ENCODE data around the gene SYNM.

Gene SYNM

DNA sequence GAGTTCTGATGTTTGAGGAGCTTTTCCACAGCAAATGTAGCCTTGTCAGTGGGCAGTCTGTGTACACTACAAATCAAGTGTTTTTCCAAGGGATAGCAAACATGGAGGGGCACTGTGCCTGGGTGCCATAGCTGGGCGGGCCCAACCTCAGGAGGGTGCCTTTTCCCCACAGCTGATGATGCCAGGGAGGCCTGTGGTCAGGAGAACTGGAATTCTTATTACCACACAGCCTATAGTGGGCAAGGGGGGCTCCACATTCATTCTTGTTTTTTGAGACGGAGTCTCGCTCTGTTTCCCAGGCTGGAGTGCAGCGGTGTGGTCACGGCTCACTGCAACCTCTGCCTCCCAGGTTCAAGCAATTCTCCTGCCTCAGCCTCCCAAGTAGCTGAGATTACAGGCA is 41.8 kb downstream of the SYNM start:
- TF ChIP-seq, protein P1, sequence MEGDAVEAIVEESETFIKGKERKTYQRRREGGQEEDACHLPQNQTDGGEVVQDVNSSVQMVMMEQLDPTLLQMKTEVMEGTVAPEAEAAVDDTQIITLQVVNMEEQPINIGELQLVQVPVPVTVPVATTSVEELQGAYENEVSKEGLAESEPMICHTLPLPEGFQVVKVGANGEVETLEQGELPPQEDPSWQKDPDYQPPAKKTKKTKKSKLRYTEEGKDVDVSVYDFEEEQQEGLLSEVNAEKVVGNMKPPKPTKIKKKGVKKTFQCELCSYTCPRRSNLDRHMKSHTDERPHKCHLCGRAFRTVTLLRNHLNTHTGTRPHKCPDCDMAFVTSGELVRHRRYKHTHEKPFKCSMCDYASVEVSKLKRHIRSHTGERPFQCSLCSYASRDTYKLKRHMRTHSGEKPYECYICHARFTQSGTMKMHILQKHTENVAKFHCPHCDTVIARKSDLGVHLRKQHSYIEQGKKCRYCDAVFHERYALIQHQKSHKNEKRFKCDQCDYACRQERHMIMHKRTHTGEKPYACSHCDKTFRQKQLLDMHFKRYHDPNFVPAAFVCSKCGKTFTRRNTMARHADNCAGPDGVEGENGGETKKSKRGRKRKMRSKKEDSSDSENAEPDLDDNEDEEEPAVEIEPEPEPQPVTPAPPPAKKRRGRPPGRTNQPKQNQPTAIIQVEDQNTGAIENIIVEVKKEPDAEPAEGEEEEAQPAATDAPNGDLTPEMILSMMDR (IDR thresholded peaks at IDR 0.05): no peak
- H3K9me3 ChIP-seq: no peaks in the 10 kb centered on the region
- no peak overlapping the region for H3K4me3 ChIP-seq (ENCODE audit: low read depth in 1 of 2, low read length in 1 of 2)
- H3K27ac ChIP-seq: no peak overlapping the region
- no peaks in the 10 kb centered on the region for H3K4me1 ChIP-seq (ENCODE audit: control insufficient read depth in 1 of 2, insufficient read depth in 1 of 2, low read depth in 1 of 2, low read length in 1 of 2)
- no peaks in the 10 kb centered on the region for H3K27me3 ChIP-seq
- H3K36me3 ChIP-seq: no peaks in the 10 kb centered on the region

DNA sequence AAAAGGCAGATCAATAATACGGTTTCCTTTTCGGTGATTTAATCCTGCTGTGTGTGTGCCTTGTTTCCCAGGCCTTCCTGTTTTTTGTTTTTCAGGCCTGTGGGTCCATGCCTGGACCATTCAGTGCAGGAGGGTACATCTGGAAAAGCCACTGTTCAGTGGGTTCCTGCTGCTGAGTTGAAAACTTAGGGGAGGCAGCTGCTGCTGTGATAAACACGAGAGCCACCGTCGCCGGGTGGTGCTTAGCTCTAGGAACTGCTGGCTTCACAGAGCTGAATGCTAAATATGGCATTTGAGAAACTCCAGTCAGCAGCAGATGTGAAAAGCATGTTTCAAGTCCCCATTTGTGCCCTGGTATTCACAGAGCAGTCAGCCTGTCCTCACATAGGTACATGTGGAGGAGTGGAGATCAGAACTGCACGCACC is 44.0 kb downstream of the SYNM start:
- Histone ChIP-seq H3K27ac (no peak overlapping the region), H3K9me3 (no peaks in the 10 kb centered on the region), H3K27me3 (no peaks in the 10 kb centered on the region), H3K36me3 (no peaks in the 10 kb centered on the region), H3K4me1 (ENCODE audit: control insufficient read depth in 1 of 2, insufficient read depth in 1 of 2, low read depth in 1 of 2, low read length in 1 of 2) (no peaks in the 10 kb centered on the region), H3K4me3 (ENCODE audit: low read depth in 1 of 2, low read length in 1 of 2) (no peak overlapping the region)
- TF ChIP-seq, protein P1 (IDR thresholded peaks at IDR 0.05): no peak

DNA sequence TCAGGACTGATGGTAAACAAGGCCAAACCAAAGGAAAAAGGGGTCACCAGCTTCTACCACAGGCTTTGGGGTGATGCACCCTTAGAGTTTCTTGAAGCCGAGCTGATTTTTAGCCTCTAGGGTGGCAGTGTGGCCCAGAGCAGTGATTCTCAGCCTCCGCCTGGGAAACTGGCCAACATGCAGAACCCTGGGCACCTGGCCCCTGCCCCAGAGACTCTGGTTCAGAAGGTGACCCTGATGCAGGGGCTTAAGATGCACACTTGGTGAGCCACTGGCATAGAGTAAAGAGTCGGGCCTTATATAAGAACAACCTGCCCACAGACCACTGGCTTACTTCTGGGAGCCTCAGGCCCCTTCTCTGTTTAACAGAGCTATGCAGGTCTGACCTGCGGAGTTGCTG is 44.5 kb downstream of the SYNM start:
- H3K4me1 ChIP-seq (ENCODE audit: control insufficient read depth in 1 of 2, insufficient read depth in 1 of 2, low read depth in 1 of 2, low read length in 1 of 2): no peaks in the 10 kb centered on the region
- H3K27ac ChIP-seq: no peak overlapping the region
- no peak overlapping the region for H3K4me3 ChIP-seq (ENCODE audit: low read depth in 1 of 2, low read length in 1 of 2)
- H3K36me3 ChIP-seq: no peaks in the 10 kb centered on the region
- H3K27me3 ChIP-seq: no peaks in the 10 kb centered on the region
- TF ChIP-seq, protein P1 (IDR thresholded peaks at IDR 0.05): no peak
- no peaks in the 10 kb centered on the region for H3K9me3 ChIP-seq

DNA sequence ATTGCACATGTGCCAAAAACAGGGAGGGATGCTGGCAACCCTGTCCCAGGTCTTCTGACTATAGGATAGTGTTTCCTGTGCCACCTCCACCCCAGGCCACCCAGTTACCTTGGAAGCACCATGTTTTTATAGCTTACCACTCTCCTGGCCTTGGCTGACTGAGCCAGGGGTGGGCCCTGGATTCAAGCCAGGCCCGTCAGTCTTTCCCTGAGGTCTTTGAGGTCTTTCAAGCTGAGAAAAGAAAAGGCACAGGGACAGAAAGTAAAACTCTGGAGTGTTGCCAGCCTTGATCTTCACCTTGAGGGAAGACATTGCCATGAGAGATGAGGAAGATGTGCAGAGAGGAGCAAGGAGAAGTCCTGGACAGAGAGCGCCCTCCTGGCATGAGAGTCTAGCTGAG is 46.3 kb downstream of the SYNM start:
- Histone ChIP-seq H3K27me3 (no peaks in the 10 kb centered on the region), H3K36me3 (no peaks in the 10 kb centered on the region), H3K9me3 (no peaks in the 10 kb centered on the region), H3K4me1 (ENCODE audit: control insufficient read depth in 1 of 2, insufficient read depth in 1 of 2, low read depth in 1 of 2, low read length in 1 of 2) (no peaks in the 10 kb centered on the region), H3K4me3 (ENCODE audit: low read depth in 1 of 2, low read length in 1 of 2) (no peak overlapping the region), H3K27ac (no peak overlapping the region)
- TF ChIP-seq, protein P1 (IDR thresholded peaks at IDR 0.05): no peak

DNA sequence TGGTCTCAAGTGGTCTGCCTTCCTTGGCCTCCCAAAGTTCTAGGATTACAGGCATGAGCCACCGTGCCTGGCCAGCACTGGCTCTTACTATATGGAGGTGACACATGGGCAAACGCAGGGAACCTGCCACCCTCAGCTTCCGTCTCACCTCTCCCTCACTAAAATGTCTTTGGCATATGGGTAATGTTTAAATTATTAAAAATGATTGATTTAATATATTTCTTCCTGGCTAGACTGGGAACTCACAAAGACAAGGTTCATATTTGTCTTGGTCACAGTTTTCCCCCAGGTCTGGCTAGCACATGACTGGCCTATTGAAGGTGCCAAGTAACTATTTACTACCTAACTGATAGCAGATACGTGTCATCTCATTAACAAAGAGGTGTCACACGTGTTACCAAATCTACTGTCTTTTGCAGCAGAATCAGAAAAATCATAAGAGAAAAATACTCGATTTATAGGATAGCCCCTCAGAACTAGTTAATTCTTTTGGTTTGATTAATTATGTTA is 48.2 kb downstream of the SYNM start:
- Histone ChIP-seq H3K4me1 (ENCODE audit: control insufficient read depth in 1 of 2, insufficient read depth in 1 of 2, low read depth in 1 of 2, low read length in 1 of 2) (no peaks in the 10 kb centered on the region), H3K27me3 (no peaks in the 10 kb centered on the region), H3K9me3 (no peaks in the 10 kb centered on the region), H3K4me3 (ENCODE audit: low read depth in 1 of 2, low read length in 1 of 2) (no peak overlapping the region), H3K36me3 (no peaks in the 10 kb centered on the region), H3K27ac (no peak overlapping the region)
- TF ChIP-seq, protein P1 (IDR thresholded peaks at IDR 0.05): no peak

DNA sequence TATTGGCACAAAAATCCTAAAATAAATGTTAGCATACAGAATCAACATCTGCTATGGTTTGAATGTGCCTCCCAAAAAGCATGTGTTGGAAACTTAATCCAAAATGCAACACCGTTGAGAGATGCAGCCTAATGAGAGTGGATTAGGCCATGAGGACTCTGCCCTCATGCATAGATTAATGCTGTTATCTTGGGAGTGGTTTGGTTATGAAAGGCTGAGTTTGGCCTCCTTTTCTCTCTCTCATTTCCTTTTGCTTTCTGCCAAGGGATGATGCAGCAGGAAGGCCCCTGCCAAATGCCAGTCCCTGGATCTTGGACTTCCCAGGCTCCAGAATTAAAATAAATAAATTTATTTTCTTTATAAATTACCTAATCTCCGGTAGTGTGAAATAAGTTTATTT is 49.4 kb downstream of the SYNM start:
- Histone ChIP-seq H3K9me3 (no peaks in the 10 kb centered on the region), H3K36me3 (no peaks in the 10 kb centered on the region), H3K27ac (no peak overlapping the region), H3K4me3 (ENCODE audit: low read depth in 1 of 2, low read length in 1 of 2) (no peak overlapping the region), H3K4me1 (ENCODE audit: control insufficient read depth in 1 of 2, insufficient read depth in 1 of 2, low read depth in 1 of 2, low read length in 1 of 2) (no peaks in the 10 kb centered on the region), H3K27me3 (no peaks in the 10 kb centered on the region)
- TF ChIP-seq, protein P1 (IDR thresholded peaks at IDR 0.05): no peak
